Measurements from ENCODE around the gene INSYN1.
"Not testable (repeated sequence)": the region's sequence is repeated elsewhere in the genome, so short reads cannot be mapped to it uniquely, and the experiment has no call there.

Gene INSYN1

GRCh38 chr15:73753250-73754130 is at the start of gene INSYN1:
TSS of gene INSYN1 (minus strand) at chr15:73753351. CDS start at chr15:73751130, 2,221 bp downstream.
- DNase-seq, result no peak

GRCh38 chr15:73802431-73803041 is 49.4 kb upstream of the INSYN1 start:
- no peak for DNase-seq

GRCh38 chr15:73800662-73801345 is 47.7 kb upstream of the INSYN1 start:
- DNase-seq, result no peak

- DNase-seq, result no peak
Measured at GRCh38 chr15:73799466-73799865, 46.3 kb upstream of the INSYN1 start.

GRCh38 chr15:73797366-73798158 is 44.4 kb upstream of the INSYN1 start:
- DNase-seq, result no peak

GRCh38 chr15:73796331-73796831 is 43.2 kb upstream of the INSYN1 start:
- DNase-seq, result no peak

GRCh38 chr15:73794443-73795133 is 41.4 kb upstream of the INSYN1 start:
- DNase-seq, result no peak

GRCh38 chr15:73792899-73793541 is 39.9 kb upstream of the INSYN1 start:
- not testable (repeated sequence) for DNase-seq

- no peak for DNase-seq
Measured at GRCh38 chr15:73792415-73792814, 39.3 kb upstream of the INSYN1 start.

- no peak for DNase-seq
Measured at GRCh38 chr15:73789521-73790240, 36.5 kb upstream of the INSYN1 start.

GRCh38 chr15:73787621-73788020 is 34.5 kb upstream of the INSYN1 start:
- DNase-seq, result no peak

GRCh38 chr15:73786538-73786937 is 33.4 kb upstream of the INSYN1 start:
- DNase-seq, result no peak

GRCh38 chr15:73785256-73786014 is 32.3 kb upstream of the INSYN1 start:
- not testable (repeated sequence) for DNase-seq

- no peak for DNase-seq
Measured at GRCh38 chr15:73784291-73784690, 31.1 kb upstream of the INSYN1 start.

- no peak for DNase-seq
Measured at GRCh38 chr15:73782344-73782959, 29.3 kb upstream of the INSYN1 start.

GRCh38 chr15:73781038-73781925 is 28.1 kb upstream of the INSYN1 start:
- DNase-seq, result no peak

- DNase-seq, result no peak
Measured at GRCh38 chr15:73779974-73780373, 26.8 kb upstream of the INSYN1 start.

GRCh38 chr15:73777741-73778140 is 24.6 kb upstream of the INSYN1 start:
- no peak for DNase-seq
